ENCODE measurements around the gene MEIOSIN. TPM values are rescaled to one million over a fixed set of nuclear protein-coding genes. Genes with fewer than 3 reads are reported as not detected.

MEIOSIN gene
- polyA plus RNA-seq, 1 donor from 2014 or later, result not detected

DNA sequence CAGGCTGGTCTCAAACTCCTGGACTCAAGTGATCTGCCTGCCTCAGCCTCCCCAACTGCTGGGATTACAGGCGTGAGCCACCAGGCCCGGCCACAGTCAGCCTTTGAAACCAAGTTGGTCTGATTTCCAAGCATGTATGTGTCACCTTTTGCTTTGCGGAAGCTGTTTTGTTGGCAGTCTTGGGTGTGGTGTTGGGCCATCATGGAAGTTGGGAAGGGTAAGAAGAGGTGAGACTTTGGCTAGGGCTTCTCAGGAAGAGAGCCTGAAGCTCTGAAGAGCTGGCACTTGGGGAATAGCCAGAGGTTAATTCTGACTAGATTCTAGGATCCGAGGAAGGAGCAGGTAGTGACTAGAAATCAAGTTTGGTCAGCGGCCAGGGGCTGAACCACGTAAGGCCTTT, 79.1 kb downstream of the MEIOSIN start:
- H3K4me1 Mint-ChIP-seq, result peaks cover 3 to 4% (median 4%) of the 10 kb centered on the region in 3 donors
- H3K4me3 Mint-ChIP-seq, result no peak overlapping the region
- no peaks in the 10 kb centered on the region for H3K9me3 Mint-ChIP-seq
- H3K27ac Mint-ChIP-seq, result no peak overlapping the region
- H3K27me3 Mint-ChIP-seq, result peaks cover 8% of the 10 kb centered on the region
- no peaks in the 10 kb centered on the region for H3K36me3 Mint-ChIP-seq

Other genes with a start within 250 kb of the MEIOSIN start
- 0.71 TPM for gene RTN2, start 236.4 kb upstream of the MEIOSIN start, polyA plus RNA-seq
- gene PPM1N, start 235.0 kb upstream of the MEIOSIN start, polyA plus RNA-seq, result 4.0 TPM
- gene VASP, start 226.0 kb upstream of the MEIOSIN start, polyA plus RNA-seq, result 111 TPM
- gene OPA3, start 148.6 kb upstream of the MEIOSIN start, polyA plus RNA-seq, result 19.9 TPM
- gene GPR4, start 131.2 kb upstream of the MEIOSIN start, polyA plus RNA-seq, result not detected
- gene EML2, start 94.0 kb upstream of the MEIOSIN start, polyA plus RNA-seq, result 18.5 TPM
- gene GIPR, start 65.2 kb upstream of the MEIOSIN start, polyA plus RNA-seq, result not detected
- 841 TPM for gene SNRPD2, start 41.5 kb upstream of the MEIOSIN start, polyA plus RNA-seq
- 2.7 TPM for gene QPCTL, start 40.8 kb upstream of the MEIOSIN start, polyA plus RNA-seq
- 23.7 TPM for gene FBXO46, start 2.5 kb upstream of the MEIOSIN start, polyA plus RNA-seq
- gene SIX5, start 35.8 kb downstream of the MEIOSIN start, polyA plus RNA-seq, result 0.41 TPM
- gene DMPK, start 49.1 kb downstream of the MEIOSIN start, polyA plus RNA-seq, result 1.6 TPM
- 16.7 TPM for gene DMWD, start 59.4 kb downstream of the MEIOSIN start, polyA plus RNA-seq
- gene RSPH6A, start 81.9 kb downstream of the MEIOSIN start, polyA plus RNA-seq, result not detected
- 26.8 TPM for gene SYMPK, start 129.7 kb downstream of the MEIOSIN start, polyA plus RNA-seq
- gene FOXA3, start 130.9 kb downstream of the MEIOSIN start, polyA plus RNA-seq, result not detected
- 10.0 TPM for gene IRF2BP1, start 152.7 kb downstream of the MEIOSIN start, polyA plus RNA-seq
- 0.70 TPM for gene MYPOP, start 169.2 kb downstream of the MEIOSIN start, polyA plus RNA-seq
- not detected for gene NANOS2, start 181.3 kb downstream of the MEIOSIN start, polyA plus RNA-seq
- gene NOVA2, start 240.4 kb downstream of the MEIOSIN start, polyA plus RNA-seq, result not detected